Fibroblast of villous mesenchyme (primary cell): Measurements from ENCODE around the gene METTL22. TPM values are rescaled to one million over a fixed set of nuclear protein-coding genes. Genes with fewer than 3 reads are reported as not detected.
A peak's percentile ranks its signal among the peaks of the same experiment; 100 is the strongest.

ENCODE experiments used
- DNase-seq: peaks from one replicate; pipeline ENCODE4 v3.0.0-alpha.2; 2010; ENCODE audit warnings: low read depth
- H3K4me3 ChIP-seq: 2 replicates; pipeline ENCODE4 v1.5.1; 2011; ENCODE audit warnings: low read depth, mild to moderate bottlenecking, low read length
- CTCF ChIP-seq: IDR thresholded peaks from 2 replicates; pipeline ENCODE4 v1.5.1; 2012; ENCODE audit warnings: low read depth, mild to moderate bottlenecking, low read length; ENCODE audit not compliant: insufficient read depth
- total RNA-seq: library from RNA; depleted of rRNA; stranded (reverse); fragments of >200 nt; gene quantifications from 2 replicates; pipeline ENCODE4 v1.2.3, GENCODE V29; 2012

METTL22 gene
- 22.5 and 33.5 TPM in 2 replicates for total RNA-seq

GRCh38 chr16:8621572-8622314, at the start of gene METTL22:
Gene METTL22 (plus strand): TSS chr16:8621698. CDS start chr16:8625666, 3,968 bp downstream.
- DNase-seq = peak; percentile 88
- TF ChIP-seq CTCF = no peak
- H3K4me3 ChIP-seq = peak within 1 kb of the TSS; percentile 95

- DNase-seq = no peak
- no peak for TF ChIP-seq CTCF
- no peak overlapping the region for H3K4me3 ChIP-seq
Observed at GRCh38 chr16:8572063-8572918, 49.2 kb upstream of the METTL22 start.

GRCh38 chr16:8572919-8573724, 48.4 kb upstream of the METTL22 start:
- peak; percentile 34 for DNase-seq
- H3K4me3 ChIP-seq = no peak overlapping the region
- peak; percentile 55 for TF ChIP-seq CTCF

GRCh38 chr16:8575399-8575798, 46.1 kb upstream of the METTL22 start:
- no peak for DNase-seq
- no peak overlapping the region for H3K4me3 ChIP-seq
- no peak for TF ChIP-seq CTCF

- TF ChIP-seq CTCF = no peak
- no peak for DNase-seq
- H3K4me3 ChIP-seq = no peak overlapping the region
Observed at GRCh38 chr16:8576141-8577004, 45.1 kb upstream of the METTL22 start.
